Measurements from ENCODE around the gene EGF.

Gene EGF

DNA sequence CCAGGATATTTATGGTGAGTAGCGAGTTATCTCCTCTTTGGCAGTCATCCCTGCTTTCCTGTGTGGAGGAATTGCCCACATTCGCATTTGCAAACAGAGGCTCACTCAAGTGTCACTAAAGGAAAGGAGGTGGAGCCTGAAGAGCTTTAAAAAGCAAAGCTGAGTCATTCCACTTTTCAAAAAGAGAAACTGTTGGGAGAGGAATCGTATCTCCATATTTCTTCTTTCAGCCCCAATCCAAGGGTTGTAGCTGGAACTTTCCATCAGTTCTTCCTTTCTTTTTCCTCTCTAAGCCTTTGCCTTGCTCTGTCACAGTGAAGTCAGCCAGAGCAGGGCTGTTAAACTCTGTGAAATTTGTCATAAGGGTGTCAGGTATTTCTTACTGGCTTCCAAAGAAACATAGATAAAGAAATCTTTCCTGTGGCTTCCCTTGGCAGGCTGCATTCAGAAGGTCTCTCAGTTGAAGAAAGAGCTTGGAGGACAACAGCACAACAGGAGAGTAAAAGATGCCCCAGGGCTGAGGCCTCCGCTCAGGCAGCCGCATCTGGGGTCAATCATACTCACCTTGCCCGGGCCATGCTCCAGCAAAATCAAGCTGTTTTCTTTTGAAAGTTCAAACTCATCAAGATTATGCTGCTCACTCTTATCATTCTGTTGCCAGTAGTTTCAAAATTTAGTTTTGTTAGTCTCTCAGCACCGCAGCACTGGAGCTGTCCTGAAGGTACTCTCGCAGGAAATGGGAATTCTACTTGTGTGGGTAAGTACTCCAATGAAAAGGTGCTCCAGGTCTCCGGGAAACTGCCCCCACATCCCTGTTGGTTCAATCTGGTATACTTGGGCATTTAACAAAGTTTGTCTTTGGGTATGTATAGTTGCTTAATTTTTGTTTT is at the start of gene EGF:
Gene EGF (plus strand): TSS at position 178 of the 890 bp plus-strand sequence. CDS start 453 bp downstream, at position 631.
- no peak for DNase-seq (ENCODE audit: low read depth)
- no peak within 1 kb of the TSS for H3K4me3 ChIP-seq (ENCODE audit: low read depth, low read length)
- TF ChIP-seq POLR2A (IDR thresholded peaks at IDR 0.05; ENCODE audit: extremely low read depth, insufficient read length) (no peak), MYC (IDR thresholded peaks at IDR 0.05; ENCODE audit: low read depth, low read length) (no peak)
- TF ChIP-seq, protein P1, sequence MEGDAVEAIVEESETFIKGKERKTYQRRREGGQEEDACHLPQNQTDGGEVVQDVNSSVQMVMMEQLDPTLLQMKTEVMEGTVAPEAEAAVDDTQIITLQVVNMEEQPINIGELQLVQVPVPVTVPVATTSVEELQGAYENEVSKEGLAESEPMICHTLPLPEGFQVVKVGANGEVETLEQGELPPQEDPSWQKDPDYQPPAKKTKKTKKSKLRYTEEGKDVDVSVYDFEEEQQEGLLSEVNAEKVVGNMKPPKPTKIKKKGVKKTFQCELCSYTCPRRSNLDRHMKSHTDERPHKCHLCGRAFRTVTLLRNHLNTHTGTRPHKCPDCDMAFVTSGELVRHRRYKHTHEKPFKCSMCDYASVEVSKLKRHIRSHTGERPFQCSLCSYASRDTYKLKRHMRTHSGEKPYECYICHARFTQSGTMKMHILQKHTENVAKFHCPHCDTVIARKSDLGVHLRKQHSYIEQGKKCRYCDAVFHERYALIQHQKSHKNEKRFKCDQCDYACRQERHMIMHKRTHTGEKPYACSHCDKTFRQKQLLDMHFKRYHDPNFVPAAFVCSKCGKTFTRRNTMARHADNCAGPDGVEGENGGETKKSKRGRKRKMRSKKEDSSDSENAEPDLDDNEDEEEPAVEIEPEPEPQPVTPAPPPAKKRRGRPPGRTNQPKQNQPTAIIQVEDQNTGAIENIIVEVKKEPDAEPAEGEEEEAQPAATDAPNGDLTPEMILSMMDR (IDR thresholded peaks at IDR 0.05; ENCODE audit: low read depth, low read length): no peak
- TF ChIP-seq, protein P2, sequence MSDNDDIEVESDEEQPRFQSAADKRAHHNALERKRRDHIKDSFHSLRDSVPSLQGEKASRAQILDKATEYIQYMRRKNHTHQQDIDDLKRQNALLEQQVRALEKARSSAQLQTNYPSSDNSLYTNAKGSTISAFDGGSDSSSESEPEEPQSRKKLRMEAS (IDR thresholded peaks at IDR 0.05; ENCODE audit: low read depth, low read length): no peak

DNA sequence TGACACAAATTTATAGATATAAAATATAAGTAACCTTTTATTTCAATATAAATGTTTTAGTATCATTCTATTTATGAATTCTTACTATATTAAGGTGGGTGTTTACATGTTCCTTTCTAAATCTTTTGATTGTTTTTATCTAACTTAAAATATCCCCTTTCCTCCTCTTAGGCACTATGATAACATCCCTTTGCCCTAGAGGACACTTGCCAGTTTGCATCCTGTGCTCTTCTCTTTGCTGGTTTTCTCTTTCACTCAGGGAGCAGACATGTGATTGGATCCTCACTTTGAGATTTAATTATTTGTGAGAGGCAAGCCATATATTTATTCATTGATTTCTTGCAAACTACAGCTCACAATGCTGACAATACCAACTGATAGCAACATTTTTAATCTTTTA is 48.5 kb upstream of the EGF start:
- TF ChIP-seq POLR2A (IDR thresholded peaks at IDR 0.05; ENCODE audit: extremely low read depth, insufficient read length) (no peak), MYC (IDR thresholded peaks at IDR 0.05; ENCODE audit: low read depth, low read length) (no peak)
- TF ChIP-seq, protein P2 (IDR thresholded peaks at IDR 0.05; ENCODE audit: low read depth, low read length): no peak
- TF ChIP-seq, protein P1 (IDR thresholded peaks at IDR 0.05; ENCODE audit: low read depth, low read length): no peak
- H3K4me3 ChIP-seq (ENCODE audit: low read depth, low read length): no peak overlapping the region
- DNase-seq (ENCODE audit: low read depth): no peak

DNA sequence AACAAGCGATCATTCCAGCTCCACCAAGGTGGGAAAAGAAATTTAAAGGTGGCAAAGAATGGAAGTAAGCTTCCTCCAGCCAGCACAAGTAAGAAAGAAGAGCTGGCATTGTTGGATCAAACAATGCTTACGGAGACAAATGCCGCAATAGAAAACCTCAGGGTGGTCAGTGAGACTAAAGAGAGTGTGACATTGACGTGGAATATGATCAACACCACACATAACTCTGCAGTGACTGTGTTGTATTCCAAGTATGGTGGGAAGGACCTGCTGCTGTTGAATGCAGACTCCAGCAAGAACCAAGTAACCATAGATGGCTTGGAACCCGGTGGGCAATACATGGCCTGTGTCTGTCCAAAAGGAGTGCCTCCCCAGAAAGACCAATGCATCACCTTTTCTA is 42.6 kb upstream of the EGF start:
- no peak for TF ChIP-seq MYC (IDR thresholded peaks at IDR 0.05; ENCODE audit: low read depth, low read length)
- H3K4me3 ChIP-seq (ENCODE audit: low read depth, low read length): no peak overlapping the region
- no peak for DNase-seq (ENCODE audit: low read depth)

DNA sequence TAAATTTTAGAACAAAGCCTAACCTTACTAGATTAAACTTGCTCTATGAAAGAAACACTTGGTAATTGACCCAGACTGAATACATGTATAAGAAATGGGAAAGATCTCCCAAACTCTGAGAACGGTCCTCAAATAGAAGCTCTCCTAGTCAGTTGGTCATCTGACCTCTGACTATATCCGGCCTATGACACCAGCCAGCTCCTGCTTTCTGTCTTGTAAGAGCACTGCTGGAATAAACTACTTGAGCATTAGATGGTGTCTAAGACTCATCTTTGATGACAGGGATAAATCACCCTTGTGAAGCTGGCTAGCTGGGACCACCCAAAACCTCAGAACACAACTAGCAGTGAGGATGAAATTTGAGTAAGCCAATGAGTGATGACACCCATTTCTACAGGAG is 40.6 kb upstream of the EGF start:
- no peak overlapping the region for H3K4me3 ChIP-seq (ENCODE audit: low read depth, low read length)
- DNase-seq (ENCODE audit: low read depth): no peak
- TF ChIP-seq, protein P2 (IDR thresholded peaks at IDR 0.05; ENCODE audit: low read depth, low read length): no peak
- TF ChIP-seq MYC (IDR thresholded peaks at IDR 0.05; ENCODE audit: low read depth, low read length): no peak
- TF ChIP-seq POLR2A (IDR thresholded peaks at IDR 0.05; ENCODE audit: extremely low read depth, insufficient read length): no peak
- TF ChIP-seq, protein P1 (IDR thresholded peaks at IDR 0.05; ENCODE audit: low read depth, low read length): no peak

DNA sequence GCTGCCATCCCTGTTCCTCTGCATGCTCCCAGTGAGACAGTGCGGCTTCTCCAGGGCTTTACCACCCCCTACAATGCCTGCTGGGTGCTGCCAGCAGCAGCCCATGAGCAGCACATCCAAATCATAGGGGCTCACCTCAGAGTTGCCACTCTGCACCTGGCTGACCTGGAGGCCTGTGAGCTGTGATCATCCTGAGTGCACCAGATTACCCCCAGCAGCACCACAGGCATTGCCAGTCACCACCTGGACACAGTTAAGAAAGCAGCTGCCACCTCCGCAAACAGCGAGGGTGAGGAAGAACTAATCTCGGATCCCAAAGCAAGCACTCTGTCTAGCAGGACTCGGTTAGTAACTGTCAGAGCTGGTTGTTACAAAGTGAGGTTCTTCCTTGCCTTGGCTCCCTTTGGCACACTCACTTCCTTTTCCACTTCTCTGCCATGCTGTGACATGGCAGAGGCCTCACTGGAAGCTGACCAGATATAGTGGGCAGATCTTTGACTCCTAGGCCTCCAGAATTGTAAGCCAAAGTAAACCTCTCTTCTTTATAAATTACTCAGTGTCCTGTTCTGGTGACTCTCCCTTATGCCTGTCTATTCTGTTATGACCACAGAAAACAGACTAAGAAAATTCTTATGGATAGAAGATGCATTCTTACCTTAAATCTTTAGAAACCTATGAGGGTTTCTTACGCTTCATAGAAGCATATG is 39.6 kb upstream of the EGF start:
- TF ChIP-seq, protein P2 (IDR thresholded peaks at IDR 0.05; ENCODE audit: low read depth, low read length): no peak
- TF ChIP-seq POLR2A (IDR thresholded peaks at IDR 0.05; ENCODE audit: extremely low read depth, insufficient read length) (no peak), MYC (IDR thresholded peaks at IDR 0.05; ENCODE audit: low read depth, low read length) (no peak)
- TF ChIP-seq, protein P1 (IDR thresholded peaks at IDR 0.05; ENCODE audit: low read depth, low read length): no peak
- DNase-seq (ENCODE audit: low read depth): no peak
- no peak overlapping the region for H3K4me3 ChIP-seq (ENCODE audit: low read depth, low read length)
